GM21723 (cell line): ENCODE measurements around the gene CFAP46.

Experiments used
- ATAC-seq: cut with Tn5 transposase; IDR thresholded peaks from one replicate; pipeline ENCODE4 v1.9.1; 2021; ENCODE audit warnings: mild to moderate bottlenecking, moderate library complexity; ENCODE audit not compliant: unreplicated experiment

CFAP46 gene

DNA sequence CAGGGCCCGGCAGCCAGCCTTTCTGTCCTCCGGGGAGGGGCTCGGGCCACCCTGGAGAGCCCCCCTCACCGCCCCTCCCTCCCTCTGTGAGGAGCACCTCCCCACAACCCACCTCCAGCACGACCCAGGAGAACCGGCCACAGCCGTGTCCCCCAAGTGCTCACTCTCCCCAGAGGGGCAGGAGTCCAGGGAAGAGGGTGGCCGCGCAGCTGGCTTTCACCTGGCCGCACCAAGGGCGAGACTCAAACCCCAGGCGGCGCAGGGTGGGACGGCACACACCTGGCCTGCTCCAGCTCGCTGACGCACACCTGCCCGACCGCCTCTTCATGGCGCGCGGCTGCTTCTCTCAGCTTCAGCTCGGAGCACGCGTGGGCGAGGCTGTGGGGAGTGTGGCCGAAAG, 73.4 kb downstream of the CFAP46 start:
- no peak for ATAC-seq

DNA sequence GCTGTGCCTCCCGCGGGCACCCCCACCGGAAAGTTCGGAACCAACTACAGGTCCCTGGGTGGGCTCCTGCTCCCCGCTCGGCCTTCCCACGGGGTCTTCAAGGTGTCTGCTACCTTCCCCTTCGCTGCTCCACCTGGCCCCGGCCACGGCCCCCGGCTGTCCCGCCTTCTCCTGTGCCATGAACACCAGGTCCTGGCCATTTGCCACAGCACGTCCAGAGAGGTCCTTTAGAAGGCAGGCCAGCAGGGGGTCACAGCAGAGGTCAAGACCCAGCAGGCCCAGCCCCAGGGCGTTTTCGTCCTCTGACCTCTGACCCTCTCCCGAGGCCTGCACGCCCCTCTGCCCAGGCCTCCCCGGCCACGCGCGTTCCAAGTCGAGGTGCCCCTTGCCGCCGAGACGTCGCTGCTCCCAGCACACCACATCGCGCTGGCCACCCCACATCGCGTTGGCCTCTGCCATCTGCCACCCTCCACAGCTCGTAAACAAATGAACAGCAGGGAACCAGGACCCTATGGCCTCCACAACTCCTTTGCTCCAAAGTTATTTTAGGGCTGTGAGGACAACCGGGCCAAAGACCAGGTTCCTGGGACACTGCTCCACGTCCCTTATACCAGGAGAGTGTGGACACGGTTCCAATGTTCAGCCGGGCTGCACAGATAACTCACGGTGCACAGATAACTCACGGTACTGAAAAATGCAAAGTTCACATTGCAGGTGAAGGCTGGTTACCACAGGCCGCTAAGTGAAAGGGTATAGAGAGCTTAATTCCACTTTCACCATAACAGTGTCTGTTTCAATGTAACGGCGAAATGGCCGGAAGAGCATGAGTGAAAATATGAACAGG, 74.3 kb downstream of the CFAP46 start:
- no peak for ATAC-seq

DNA sequence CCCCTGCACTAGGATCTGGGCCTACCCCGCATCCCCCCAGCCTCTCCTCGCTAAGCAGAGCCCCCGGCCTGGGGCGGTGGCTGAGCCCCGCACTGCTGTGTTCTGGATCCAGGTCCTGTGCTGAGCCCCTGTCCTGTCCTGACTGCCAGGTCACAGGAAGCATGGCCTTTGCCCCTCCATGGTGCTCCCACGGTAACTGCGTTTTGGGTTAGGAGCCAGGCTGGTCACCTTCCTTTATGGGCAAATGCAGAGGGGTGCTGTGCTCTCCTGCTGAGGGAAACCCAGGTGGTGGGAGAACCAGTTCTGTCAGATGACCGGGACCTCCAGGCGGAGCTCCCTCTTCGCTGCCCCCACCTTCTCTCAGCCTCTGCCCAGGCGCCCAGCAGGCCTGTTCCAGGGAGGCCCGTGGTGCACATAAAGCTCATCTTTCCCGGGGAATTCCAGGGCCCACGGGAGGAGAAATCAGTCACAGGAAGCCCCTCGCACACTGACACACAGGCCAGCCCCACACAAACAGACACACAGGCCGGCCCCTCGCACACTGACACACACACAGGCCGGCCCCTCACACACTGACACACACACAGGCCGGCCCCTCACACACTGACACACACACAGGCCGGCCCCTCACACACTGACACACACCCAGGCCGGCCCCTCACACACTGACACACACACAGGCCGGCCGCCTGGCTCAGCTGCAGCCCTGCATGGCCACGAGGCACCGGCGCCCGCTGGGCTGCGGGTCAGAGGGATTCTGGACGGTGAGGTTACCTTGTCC, 75.6 kb downstream of the CFAP46 start:
- no peak for ATAC-seq

DNA sequence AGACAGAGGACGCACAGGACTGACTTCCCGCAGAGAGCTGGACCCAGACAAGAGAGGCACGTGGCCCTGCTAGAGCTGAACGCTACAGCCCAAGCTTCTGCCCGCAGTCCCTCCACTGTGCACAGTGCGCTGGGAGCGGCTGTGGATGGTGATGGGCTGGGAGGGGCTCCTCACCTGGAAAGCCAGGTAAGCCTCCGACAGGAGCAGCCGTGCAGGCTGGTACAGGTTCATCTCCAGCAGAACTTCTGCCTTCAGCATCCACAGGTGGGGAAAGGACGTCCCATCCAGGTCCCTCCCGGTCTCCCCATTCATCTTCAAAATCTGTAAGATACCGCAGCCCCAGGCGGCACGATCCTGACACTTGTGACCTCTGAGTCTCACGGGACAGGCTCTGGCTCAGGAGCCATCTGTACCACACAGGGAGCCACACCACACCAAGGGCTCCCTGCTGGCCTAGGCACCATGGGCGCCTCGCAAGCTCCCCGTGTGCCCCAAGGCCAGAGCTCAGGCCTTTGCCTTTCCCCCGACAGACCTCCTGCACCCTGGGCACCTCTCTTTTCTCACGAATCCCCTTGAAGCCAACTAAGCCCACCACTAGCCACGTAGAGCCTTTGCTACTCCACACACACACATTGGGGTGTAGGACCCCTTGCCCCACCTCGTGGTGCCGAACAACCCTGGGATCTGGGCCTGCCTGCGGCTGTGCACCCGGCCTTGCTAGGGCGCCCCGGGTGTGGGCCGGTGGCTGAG, 76.3 kb downstream of the CFAP46 start:
- ATAC-seq, result no peak

DNA sequence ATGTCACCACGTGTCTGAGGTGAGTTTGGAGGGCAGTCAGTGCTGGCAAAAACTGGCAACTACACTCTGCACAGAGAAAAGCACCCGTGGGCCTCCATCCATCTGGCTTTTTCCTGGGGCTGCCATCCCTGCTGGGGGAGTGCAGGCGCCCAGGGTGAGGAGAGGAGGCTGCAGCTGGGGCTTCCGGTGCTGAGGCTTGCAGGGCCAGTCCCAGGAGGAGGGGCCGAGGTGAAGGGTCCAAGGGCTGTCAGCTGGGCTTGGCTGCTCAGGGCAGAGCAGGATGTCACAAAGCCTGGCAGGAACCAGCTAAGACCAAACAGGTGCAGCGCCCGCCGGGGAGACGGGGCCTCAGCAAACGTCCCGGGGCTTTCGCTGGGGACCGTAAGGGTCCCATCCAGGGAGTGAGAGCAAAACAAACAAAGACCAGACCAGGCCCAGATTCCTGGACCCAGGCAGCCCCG, 77.2 kb downstream of the CFAP46 start:
- ATAC-seq, result no peak

DNA sequence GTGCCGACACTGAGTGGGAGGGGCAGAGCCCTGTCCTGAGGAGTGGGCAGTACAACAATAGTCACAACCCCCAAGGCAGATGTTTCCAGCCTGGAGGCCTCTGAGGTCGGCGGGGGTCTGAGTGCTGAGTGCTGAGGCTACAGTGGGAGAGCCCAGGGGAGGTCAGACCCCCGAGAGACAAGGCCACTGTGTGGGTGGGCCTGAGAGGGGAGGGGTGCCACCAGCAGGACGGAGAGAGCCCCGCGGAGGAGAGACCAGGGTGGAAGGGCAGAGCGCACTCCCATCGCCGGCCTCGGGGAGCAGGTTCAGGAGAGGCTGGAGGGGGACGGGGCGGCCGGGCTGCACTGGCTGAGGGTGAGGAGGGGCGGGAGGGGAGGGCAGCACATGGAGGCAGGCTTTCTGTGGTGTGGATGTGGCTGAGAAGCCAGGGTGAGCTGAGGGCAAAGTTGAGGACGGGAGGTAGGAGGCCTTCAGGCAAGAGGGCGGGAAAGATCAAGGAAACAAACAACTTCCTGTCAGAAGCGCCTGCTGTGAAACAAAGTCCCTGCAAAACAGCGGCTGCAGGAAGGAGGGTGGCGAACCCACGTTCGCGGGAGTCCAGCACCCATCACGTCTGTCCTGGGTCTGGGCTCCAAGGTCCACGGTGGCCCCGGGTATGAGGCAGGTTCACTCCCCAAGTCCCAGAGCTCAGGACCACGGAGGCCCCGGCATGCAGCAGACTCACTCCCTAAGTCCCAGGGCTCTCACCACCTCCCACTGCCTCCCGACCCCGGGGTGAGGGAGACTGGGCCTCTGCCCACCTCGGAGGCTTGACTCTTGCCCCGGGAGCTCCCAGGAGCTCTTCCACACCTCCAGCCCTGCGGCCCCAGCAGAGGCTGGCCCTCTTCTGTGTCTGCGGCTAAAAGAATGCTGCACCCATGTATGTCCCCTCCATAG, 79.6 kb downstream of the CFAP46 start:
- no peak for ATAC-seq

DNA sequence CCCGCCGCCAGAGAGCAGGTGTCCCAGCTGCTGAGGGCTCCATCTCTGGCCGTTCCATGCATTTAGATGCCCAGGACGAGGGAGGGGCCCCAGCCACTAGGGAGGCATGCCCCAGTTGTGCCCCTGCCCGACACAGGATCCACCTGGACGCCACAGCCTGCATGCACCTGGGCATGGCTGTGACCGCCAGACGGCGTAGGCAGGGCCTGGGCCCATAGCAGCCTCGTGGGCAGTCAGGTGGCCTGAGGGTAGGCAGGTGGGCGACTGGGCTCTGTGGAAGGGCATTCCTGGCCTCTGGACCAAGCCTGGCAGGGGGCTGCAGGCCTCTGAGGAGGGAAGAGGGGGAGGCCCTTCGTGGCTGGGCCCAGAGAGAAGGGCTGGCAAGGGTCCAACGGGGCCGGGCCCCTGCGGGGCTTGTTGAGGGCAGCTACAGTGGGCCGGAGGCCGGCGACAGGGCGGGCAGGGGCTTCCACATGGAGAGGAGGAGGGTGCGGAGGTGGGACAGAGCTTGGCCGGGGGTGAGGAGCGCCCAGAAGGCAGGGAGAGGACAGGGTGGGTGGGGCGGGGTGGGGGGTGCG, 80.4 kb downstream of the CFAP46 start:
- ATAC-seq, result no peak

DNA sequence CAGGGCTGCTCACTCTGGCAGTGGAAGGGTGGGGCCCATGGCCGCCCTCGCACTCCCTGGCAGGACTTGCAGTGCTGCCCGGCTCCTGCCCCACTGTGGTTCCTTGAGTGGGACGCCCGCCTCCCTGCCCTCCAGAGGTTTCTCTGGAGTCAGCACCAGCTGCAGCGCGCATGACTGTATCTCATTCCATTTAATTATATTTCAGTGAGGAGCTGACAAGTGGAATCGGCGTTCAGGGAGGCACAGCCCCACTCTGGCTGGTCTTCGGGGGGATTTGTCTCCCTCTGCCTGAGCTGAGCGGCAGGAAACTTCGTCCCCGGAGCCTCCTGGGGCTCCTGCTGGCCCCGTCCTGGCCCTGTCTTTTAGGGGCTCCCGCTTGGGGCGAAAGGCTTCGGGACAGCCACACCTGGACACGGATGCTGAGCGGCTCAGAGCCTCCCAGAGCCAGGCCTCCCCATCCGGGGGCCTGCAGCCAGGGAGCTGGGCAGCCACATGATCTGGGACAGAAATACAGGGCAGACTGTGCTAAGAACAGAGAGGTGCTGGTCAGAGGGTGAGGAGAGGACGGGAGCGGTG, 81.2 kb downstream of the CFAP46 start:
- no peak for ATAC-seq

DNA sequence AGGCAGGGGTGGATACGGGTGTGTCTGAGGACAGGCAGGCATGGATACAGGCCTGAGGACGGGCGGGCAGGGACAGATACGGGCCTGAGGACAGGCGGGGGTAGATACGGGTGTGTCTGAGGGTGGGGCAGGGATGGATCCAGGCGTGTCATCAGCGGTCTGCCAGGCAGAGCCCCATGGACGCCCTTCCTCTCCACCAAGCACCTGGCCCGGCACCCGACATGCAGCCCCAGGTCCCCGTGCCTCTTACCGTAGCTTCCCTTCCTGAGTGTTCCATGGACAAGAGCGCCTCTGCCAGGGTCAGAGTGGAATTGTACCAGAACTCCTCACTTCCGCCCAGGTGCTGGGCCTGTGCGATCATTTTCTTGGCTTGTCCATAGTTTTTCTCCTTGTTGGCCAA, 81.8 kb downstream of the CFAP46 start:
- ATAC-seq, result no peak

DNA sequence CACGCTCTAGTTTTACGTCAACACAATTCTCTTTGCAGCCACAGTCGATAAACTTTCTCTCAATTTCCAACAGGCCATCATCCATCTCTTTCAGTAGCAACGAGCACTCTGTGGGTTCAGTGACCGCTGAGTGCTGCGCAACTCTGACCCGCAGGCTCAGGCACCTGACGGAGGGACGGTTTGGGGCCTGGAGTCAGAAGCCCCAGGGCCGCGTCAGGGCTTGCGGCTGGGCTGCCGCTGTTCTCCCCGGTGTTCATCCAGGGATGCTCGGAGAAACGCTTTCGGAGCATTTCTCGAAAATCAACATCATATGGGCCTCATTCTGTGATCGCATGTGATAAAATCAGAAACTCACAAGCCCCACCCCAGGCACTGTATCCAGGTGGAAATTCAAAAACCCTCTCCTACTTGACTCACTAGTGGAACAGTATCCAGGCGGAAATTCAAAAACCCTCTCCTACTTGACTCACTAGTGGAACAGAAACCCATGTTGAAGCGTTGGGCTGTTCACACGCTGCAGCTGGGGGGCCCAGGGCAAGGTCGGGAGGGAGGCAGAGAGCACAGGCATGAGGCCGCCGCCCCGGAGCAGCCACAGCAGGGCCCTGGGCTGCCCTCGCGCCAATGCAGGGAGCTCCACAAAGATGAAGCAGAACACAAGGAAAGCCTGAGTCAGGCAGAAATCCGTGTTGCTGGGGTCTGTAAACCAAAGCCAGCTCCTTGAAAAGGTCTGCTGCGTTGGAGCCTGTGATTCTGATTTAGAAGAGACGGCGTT, 83.1 kb downstream of the CFAP46 start:
- no peak for ATAC-seq

DNA sequence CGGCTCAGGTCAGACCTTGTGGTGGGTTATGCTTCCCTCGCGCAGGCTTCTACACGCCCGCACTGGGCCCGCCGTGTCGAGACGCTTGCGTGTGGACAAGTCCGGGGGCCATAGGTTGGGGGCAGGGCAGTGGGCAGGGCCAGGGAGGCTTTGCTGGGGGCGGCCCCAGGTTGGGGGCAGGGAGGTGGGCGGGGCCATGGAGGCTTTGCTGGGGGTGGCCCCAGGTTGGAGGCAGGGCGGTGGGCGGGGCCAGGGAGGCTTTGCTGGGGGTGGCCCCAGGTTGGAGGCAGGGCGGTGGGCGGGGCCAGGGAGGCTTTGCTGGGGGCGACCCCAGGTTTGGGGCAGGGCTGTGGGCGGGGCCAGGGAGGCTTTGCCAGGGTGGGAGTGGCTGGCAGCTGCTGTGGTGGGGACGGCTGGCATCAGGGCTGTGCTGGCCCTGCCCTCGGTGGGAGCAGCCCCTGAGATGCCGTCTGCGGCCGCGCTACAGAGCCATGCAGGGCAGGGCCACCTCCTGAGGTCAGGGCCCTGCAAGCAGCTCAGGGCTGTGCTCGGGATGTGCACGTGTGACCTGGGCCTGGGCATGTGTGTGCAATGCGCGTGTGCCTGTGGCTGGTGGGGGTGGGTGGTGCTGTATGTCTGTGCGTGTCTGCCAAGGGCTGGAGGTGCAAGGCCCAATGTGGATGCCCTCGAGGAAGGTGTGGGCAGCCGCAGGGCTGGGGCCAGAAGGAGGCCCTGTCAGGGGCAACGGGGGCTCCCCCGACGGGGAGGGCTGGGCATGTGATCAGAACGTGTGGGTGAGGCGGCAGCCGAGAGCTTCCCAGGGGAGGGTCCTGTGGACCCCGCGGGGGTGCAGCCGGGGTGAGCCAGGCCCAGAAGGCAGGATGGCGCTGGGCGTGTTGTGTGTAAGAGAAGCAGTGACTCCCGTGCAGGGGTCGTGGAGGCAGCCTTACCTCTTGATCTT, 84.0 kb downstream of the CFAP46 start:
- ATAC-seq, result no peak

DNA sequence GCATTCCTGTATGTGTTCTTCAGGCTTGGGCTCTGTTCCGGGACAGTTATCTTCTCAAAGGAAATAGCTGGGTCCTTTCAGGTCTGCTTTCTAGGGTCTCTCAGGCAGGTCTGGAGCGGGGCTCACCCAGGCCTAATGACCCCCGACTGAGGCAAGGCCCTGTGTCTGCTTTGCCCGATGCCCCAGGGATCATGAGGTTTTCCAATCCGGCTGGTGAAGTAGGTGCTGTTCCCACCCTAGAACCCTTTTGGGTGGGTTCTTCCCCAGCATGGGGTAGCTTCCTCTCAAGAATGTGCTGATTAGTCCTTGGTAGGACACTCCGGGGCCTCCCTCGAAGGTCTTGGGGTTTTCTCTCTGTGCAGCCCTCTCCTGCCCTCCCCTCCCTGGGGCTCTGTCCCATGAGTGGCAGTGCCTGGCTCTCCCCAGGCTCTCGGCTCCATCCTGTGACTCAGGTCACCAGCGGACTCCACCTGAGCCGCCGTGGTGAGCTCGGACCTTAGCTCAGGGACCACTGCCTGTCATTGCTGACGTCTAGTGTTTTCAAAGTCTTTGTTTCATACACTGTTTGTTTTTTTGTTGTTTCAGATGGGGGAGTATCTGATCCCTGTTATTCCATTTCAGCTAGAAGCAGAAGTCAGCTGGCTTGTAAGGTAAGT, 85.4 kb downstream of the CFAP46 start:
- ATAC-seq, result no peak

DNA sequence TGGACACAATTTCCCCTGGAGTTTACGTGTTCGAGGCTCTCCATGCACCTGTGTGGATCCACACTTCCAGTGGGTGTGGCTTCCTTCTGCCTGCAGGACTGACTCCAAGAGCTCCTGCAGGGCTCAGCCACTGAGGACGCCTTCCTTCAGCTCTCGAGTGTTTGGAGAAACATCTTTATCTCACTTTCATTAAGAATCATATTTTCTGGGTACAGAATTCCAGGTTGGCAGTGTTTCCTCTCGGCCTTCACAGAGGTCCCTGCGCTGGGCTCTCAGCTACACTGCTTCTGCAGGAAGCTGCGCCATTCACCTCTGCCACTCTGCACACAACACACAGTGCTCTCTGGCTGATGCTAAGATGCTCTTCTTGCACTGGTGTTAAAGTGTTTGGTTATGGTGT, 86.5 kb downstream of the CFAP46 start:
- no peak for ATAC-seq

DNA sequence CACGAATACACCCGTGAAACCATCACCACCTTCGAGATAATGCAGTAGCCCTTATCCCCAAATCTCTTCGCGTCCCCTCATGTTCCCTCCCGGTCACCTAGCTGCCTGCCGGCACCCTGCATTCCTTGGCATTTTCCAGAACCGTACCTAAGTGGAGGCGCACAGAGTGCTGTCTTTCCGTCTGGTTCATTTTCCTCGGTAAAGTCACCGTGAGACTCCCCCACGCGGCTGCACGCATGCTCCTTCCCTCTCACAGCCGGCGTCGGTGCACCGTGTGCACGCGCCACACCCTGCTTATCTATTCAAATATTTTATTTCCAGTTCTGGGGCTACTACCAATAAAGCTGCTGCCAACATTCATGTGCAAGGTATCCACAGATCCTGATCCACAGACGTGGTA, 90.9 kb downstream of the CFAP46 start:
- no peak for ATAC-seq

DNA sequence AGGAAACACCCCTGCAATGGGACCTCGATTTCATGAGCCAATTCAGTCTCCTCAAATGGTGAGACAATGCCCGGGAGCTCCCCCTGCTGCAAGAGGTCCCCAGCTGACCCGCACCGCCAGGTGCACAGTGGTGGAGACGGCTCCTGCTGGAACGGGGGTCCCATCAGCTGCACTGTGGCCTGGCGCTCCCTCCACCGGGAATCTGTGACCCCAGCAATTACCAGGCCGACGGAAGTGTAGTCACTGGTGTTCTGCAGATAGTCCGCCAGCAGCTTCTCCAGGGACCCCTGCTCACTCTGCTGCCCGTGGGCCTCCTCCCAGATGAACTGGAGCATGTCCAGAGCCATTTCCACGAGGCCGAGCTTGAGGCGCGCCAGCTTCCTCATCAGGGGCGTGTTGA, 91.5 kb downstream of the CFAP46 start:
- no peak for ATAC-seq

DNA sequence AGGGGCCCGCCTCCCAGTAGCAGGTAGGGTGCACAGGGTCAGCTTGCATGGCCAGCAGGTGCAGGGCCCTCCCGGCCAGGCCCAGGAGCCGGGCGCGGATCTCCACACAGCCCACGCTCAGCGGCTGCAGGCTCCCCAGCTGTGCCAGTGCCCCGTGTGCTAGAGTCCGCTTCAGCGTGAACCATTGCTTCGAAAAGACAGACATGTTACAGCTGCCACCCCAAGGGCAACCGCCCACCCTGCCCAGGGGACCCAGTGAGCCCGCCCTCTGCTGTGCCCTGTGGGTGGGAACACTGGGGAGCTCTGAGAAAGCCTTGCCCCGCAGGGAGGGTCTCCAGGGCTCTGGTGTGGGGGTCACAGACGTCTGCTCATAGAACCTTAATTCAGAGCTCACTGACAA, 92.1 kb downstream of the CFAP46 start:
- ATAC-seq, result no peak

DNA sequence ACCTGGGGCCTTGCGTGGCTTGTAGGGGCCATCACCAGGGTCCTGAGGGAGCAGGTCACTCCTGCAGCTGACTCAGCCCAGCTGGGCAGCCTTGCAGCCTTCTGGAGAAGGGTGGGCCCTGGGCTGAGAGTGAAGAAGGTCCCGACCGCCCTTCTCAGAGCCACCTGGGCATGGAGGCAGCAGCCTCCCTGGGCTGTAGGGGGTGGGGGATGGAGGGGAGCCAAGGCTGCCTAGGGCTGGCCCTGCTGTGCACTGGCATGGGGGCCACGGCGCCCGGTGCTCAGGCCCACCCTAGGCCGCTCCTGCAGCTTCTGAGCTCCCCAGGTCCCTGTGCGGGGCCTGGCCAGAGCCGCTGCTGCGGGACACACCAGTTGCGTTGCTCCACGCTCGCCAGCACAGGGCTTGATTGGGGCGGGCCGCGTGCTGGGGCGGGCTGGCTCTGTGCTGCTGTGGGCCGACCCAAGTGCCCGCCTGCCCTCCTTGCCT, 92.8 kb downstream of the CFAP46 start:
- no peak for ATAC-seq
